Measurements from ENCODE around the gene KCNJ6.

KCNJ6 gene

DNA sequence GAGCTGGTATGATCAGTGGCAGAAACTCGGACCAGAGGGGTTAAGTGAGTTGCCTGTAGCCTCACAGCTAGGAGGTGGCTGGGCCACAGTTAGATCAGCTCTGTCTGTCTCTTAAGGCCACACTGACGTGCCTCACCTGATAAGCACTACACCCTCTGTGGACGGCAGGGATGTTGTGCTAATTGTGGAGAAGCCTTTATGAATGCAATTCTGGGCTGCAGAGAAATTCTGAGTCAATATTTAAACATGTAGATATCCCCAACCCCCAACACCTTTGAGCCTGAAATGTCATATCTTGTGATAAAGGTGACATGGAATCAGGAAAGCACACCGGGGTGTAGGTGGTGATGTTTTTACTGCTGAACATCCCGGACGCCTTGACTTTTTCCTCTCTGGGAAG lies 88.3 kb downstream of the KCNJ6 start:
- DNase-seq (ENCODE audit: low read depth in 4 of 4, low spot score in 1 of 4), result no peak

DNA sequence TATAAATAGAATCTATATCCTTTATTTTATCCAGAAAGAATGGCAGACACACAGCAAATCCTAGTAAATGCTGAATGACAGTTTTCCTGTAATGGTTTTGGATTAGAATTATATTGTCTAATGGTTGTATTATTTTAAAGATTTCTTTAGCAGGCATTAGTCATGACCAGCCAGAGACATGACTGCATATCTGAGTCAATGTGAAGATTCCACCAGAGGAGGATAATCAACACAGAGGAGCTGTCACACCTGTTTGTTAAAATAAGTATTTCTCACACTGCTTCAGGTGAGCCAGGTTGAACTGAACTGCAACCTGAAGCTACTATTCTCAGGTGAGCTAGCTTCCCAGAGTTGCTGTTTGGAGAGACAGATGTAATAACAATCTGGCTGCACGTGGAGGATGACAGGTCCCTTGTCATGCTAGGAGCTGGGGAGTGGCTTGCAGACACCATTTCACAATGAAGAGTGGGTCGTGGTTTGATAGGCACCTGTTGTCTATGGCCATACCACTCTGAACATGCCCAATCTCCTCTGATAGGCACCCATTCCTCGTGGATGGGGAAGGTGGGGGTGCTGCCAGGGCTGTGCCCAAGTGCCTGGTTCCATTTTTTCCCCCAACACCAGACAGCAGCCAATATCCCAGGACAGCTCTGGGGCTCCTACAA lies 94.3 kb downstream of the KCNJ6 start:
- no peak for DNase-seq (ENCODE audit: low read depth in 4 of 4, low spot score in 1 of 4)

DNA sequence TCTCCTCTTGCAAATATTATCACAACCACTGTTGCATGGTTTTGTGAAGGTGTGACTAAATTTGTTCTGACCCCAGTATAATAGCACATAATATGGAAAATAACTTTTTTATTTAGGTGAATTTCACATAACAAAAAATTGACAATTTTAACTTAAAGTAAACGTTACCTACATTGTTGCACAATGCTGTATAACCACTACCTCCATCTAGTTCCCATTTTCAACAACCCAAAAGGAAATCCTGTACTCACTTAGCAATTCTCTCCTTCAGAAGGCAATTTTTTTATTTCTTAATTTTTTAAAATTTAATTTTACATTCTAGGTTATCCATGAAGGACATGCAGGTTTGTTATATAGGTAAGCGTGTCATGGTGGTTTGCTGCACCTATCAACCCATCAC lies 95.2 kb downstream of the KCNJ6 start:
- DNase-seq (ENCODE audit: low read depth in 4 of 4, low spot score in 1 of 4), result no peak

DNA sequence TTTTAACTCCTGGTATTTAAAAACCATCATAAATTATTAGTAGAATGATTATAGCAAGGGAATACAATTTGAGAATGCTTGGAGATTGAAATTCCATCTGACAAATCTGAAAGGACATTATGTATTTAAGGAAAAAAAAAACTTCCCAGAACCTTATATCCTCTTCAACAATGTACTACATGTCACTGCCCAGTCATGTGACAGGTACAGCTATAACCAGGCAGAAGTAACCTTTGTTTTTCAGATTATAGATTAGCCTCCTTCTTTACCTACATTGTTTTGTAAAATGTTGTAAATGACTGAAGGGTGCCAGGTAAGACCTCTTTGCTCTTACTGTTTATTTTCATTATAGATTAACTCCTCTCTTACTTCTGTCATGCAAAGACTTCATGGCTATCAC lies 96.9 kb downstream of the KCNJ6 start:
- DNase-seq (ENCODE audit: low read depth in 4 of 4, low spot score in 1 of 4), result no peak

DNA sequence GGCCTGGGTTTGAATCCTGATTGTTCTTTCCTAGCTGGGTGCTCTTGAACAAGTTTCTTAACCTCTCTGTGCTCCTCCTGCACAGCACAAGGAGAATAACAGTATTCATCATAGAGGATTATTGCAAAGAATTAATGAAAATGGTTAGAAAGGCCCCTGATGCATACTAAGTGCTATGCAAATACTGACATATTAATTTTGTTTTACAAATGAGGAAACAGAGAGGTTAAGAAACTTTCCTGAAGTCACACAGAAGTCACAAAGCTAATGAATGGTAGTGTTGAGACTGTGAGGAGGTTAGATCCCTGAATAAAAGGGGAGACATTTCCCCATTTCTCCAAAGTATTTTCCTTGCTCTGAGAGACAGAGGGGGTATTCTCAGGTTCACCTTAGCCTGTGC lies 99.0 kb downstream of the KCNJ6 start:
- DNase-seq (ENCODE audit: low read depth in 4 of 4, low spot score in 1 of 4), result no peak

DNA sequence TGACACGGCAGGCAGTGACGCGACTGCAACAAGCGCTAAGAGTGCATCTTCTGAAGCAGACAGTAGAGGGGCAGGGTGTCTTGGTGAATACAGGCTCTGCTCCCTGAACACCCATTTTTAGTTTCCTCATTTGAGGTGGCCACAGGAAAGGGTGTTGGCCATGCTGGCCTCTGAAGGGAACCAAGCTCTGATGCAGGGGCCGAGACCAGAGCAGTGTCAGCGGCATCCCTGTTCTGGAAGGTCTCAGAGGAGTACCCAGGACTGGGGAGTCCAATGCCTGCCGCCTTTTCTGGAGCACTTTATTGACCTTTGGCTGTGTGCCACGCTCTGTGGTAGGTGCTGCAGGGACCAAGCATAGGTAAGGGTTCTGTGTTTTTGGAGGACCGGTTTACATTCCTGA lies 100.4 kb downstream of the KCNJ6 start:
- DNase-seq (ENCODE audit: low read depth in 4 of 4, low spot score in 1 of 4), result no peak

DNA sequence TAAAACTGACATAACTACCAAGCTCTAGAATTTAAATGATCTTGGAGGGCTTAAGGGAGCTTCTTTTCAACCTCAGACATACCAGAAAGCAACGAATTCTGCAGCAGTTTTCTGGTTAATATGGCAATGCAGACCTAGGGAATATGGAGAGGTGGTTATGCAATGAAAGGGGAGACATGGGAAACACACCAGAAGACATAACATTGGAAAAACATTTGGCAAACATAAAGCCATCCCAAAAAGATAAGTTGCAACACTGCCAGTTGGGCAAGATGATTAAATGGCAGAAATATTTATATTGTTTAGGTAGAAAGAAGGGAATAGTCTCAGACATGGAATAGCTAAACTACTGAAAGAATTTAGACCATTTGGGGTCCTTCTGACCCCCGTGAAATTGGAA lies 104.5 kb downstream of the KCNJ6 start:
- DNase-seq (ENCODE audit: low read depth in 4 of 4, low spot score in 1 of 4), result no peak

DNA sequence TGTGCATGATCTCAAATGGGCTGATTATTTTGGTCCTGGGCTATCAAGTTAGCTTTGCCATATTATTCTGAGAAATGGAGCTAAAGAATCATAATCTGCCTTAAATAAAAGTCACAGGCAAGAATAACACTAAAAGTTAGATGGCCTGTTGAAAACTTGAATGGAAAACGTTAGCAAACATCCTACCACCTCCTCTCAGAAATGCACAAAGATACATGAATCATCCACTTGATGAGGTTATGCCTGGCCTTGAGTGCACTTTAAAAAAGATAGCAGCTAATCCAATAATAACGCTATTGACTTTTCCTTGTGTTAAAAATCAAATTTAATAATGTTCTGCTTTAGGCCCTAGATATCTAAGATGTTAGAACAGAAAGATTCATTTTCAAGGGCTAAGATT lies 108.0 kb downstream of the KCNJ6 start:
- no peak for DNase-seq (ENCODE audit: low read depth in 4 of 4, low spot score in 1 of 4)

DNA sequence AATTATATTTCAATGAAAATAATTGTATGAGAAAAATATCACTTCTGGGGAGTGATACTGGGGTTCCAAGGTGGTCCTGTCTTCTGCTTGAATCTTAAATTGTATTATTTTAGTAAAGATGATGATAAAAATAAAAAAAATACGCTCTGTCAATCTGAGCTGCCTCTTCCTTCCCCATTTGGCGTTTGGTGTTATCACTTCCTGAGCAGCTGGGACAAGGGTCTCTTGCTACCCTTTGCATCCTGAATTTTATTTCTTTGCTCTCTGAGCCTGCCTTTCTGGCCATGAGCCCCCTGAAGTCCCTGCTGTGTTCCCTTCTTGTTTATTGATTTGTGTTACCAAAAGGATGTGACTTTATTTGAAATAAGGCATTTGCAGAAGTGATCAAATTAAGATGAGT lies 111.0 kb downstream of the KCNJ6 start:
- DNase-seq (ENCODE audit: low read depth in 4 of 4, low spot score in 1 of 4), result no peak

DNA sequence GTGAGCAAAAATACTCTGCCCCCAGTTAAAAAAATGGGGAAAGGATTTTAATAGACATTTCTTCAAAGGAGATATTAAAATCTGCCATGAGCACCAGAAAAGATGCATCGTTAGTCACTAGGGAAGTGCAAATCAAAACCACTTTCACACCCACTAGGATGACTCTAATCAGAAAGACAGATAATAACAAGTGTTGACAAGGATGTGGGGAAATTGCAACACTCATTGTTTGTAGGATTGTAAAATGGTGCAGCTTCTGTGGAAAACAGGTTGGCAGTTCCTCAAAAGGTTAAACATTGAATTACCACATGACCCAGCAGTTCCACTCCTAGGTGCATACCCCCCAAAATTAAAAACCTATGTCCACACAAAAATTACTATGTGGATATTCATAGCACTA lies 112.3 kb downstream of the KCNJ6 start:
- no peak for DNase-seq (ENCODE audit: low read depth in 4 of 4, low spot score in 1 of 4)

DNA sequence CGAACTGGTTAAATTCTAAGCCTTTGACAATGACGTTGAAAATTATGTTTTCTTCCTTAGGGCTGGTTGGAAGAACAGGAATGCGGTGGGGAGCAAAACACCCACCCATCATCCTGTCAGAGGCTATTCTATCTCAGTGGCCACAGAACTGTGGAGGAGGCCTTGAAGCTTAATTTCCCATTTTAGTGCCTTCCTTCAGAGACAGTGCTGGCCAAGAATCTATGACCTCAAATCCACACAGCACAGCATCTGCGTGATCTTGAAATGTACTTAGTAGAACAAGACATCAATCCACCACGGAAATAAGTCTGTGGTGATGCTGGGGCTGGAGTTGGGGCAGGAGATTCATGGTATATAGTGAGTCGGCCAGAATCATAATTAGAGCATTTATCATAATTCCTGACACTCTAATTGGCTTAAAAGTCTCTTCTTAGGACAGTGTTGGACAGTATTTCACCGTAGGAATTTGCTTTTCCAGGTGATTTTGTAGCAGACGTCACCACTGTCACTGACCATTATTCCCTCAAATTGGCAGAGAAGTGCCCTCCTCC lies 113.1 kb downstream of the KCNJ6 start:
- DNase-seq (ENCODE audit: low read depth in 4 of 4, low spot score in 1 of 4), result no peak

DNA sequence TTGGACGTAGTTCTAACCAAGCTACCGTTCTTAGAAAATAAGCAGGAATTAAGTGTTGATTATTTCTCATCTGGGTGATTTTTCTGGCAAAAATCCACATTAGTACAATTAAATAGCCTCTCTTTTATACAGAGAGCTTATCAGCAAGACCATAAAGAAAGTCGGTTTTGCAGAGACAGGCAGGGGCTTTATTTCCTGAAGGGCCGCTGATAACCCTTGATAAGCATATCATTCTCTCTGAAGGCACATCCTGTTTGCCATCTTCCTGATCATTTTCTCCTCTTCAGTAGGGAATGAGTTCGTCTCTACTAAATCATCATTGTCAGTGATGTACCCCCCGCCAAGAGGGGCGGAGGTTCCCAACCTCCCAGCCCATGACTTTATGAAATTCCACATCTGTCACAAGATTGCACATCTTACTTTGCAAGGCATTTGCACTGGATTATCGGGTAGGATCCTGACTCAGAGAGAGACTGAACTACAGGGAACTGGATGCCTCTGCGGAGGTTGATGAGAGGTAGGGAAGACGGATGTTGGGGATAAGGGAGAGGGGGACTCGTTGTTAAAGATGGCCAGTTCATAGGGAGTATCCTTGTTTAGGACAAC lies 115.7 kb downstream of the KCNJ6 start:
- DNase-seq (ENCODE audit: low read depth in 4 of 4, low spot score in 1 of 4), result no peak

DNA sequence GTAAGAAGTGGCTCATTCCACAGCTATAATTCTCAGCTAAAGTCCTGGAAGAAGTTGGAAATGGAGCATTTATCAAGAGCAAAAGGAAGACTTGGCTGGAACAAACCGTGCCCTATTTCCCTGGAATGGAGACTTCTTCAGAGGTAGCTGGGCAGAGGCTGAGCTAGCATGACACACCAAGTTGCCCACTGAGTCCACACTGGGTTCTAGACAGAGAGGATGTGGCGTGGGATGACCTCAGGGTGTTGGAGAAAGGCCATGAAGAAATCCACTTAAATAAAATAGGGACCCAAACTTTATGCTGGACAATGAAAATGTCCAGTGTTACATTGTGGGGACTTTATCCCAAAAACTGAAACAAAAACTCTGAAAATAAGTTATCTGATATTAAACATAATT lies 116.2 kb downstream of the KCNJ6 start:
- no peak for DNase-seq (ENCODE audit: low read depth in 4 of 4, low spot score in 1 of 4)

DNA sequence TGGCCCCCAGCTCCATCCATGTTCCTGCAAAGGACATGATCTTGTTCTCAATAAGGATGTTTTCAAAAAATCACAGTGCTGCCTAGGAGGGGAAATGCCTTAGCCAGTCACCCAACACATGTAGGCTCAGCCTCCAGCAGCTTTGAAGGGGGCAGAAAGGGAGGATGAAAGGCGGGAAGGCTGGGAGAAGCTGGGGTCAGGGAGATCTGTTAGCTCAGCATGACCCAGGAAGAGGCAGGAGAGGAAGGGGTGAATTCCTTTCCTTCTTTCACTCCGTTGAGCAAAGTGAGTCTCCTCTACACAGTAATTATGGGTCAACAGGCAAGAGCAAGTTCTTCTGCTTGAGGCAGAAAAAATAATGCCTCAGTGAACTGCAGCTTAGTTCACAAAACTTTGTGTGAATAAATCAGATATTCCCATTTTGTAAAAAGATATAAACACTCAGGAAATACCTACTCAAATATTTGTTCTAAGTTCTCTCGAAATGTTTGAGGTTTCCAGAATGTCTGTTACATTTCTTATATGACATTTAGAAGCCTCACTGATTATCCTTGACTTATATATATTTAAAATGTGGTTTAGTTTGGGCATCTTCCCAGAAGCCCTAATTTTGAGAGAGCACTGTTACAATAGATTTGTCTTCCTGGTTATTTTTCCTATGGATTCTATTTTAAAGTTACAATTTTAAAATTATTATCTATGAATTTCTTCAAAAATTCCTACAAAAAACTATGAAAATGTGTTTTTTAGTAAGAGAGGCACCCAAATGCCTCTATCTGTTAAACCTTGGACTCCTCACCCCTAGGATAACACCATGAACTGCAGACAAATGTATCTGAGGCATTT lies 116.8 kb downstream of the KCNJ6 start:
- DNase-seq (ENCODE audit: low read depth in 4 of 4, low spot score in 1 of 4), result no peak

DNA sequence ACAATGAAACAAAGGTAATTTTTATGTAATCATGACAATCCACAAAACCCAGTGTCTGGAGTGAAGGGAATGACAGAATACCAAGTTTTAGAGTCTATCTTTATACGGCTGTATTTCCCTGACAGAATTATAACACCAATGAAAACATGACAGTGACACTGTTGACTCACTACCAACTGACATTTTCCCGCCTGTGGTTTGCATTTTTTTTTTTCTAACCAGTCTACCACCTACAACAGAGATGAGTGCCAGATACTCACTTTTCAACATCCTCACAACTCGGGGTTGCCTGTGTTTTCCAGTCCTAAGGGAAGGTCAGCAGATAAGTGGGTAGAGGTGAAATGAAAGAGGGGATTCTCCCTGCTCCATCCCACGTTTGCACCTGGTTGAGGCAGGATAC lies 118.9 kb downstream of the KCNJ6 start:
- DNase-seq (ENCODE audit: low read depth in 4 of 4, low spot score in 1 of 4), result no peak

DNA sequence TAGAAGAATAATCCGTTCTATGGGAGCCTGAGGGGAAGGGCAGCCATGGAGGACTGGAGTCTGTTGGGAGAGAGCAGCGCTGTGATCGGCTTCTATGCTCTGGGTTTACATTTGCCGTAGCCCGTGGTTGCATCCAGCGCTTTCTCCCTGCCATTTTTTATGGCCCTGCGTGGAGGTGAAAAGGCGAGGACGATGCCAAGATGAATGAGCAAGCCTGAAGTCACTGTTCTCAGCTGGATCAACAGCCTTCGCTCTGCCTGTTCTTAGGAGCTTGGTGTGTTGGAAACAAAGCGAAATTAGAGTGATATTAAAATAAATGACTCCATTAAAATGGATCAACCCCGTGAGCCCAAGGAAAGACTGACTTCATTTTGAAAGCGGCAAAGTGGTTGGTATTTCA lies 120.2 kb downstream of the KCNJ6 start:
- no peak for DNase-seq (ENCODE audit: low read depth in 4 of 4, low spot score in 1 of 4)

DNA sequence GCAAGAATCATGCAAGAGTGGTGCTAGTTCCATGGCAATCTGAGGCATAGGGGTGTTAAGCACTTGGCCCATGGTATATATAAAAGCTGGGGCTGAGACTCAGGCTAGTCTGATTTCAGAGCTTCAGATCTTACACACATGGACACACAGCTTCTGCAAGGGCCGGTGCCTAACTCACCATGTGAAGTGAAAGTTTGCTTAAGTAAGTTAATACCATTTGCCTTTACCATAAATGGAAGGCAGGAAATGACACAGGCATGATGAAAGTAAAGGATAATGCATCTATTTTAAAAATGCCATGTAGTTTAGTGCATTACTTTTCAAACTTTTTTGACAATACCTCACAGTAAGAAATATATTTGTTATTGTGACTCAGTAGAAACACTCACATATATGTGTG lies 122.6 kb downstream of the KCNJ6 start:
- no peak for DNase-seq (ENCODE audit: low read depth in 4 of 4, low spot score in 1 of 4)

DNA sequence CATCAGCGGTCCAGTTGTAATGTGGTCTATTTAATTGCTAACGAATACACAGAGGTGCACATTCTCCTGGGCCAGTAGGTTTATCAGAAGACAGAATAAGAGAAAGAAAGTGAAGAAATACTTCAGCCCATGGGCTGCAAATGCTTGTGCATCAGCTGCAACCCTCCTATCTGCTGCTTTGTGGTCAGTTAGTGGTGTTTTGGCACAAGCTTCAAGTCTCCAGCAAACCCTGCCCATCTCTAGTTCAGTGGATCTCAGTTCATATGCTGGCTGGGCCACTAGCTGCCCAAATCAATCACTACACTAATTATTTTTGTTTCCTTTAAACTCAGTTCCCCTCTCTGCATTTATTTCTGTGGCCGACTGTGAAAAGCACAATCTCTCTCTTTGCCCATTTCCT lies 124.2 kb downstream of the KCNJ6 start:
- DNase-seq (ENCODE audit: low read depth in 4 of 4, low spot score in 1 of 4), result no peak

DNA sequence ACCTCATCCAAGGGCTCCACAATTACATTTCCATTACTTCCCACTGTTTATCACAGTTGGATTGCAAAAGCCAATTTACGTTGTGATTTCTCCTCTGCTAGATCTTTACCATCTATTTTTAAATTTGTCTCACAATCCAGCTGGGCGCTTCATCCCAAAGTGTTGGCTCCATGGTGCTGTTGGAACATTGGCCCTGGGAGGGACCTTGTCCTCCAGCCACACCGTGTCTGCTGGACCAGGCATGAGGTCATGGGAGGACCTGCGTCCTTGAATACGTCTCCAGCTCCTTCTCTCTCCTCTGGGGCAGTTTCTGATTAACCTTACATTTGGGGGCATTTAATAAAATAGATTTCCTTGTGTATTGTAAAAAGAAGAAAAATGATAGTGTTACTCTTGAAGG lies 125.4 kb downstream of the KCNJ6 start:
- DNase-seq (ENCODE audit: low read depth in 4 of 4, low spot score in 1 of 4), result no peak

DNA sequence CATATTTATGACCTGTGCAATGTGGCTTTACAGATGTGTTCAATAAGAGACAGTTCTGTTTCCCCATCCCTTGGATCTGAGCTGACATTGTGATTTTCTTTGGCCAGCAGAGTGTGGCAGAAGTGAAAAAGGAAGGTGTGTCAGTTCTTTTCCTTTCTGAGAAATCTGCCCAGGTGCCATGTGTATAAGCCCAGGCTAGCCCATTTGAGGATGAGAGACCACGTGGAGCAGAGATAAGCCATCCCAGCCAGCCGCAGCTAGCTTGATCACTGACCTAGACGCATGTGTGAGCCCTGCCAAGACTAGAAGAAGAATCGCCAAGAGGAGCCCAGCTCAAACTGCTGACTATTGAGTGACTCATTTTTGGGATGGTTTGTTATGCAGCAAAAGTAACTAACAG lies 127.8 kb downstream of the KCNJ6 start:
- DNase-seq (ENCODE audit: low read depth in 4 of 4, low spot score in 1 of 4), result no peak

DNA sequence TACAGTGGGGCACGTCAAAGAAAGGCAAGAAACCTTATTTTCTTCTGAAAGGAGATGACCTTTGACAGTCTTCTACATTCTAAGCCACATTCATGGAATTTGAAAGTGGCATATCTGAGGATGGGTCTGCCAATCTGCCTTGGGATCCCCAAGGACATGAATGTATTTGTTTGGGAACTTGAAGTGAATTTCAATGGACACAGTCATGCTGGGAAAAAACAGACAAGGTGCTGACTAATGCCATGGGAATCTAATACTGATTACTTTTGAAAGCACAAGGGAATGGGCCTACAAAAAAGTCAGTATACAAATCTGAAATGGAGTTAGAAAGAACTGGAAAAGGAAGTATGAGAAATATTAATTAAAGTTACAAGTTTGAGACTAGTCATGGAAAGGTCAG lies 128.8 kb downstream of the KCNJ6 start:
- DNase-seq (ENCODE audit: low read depth in 4 of 4, low spot score in 1 of 4), result no peak

DNA sequence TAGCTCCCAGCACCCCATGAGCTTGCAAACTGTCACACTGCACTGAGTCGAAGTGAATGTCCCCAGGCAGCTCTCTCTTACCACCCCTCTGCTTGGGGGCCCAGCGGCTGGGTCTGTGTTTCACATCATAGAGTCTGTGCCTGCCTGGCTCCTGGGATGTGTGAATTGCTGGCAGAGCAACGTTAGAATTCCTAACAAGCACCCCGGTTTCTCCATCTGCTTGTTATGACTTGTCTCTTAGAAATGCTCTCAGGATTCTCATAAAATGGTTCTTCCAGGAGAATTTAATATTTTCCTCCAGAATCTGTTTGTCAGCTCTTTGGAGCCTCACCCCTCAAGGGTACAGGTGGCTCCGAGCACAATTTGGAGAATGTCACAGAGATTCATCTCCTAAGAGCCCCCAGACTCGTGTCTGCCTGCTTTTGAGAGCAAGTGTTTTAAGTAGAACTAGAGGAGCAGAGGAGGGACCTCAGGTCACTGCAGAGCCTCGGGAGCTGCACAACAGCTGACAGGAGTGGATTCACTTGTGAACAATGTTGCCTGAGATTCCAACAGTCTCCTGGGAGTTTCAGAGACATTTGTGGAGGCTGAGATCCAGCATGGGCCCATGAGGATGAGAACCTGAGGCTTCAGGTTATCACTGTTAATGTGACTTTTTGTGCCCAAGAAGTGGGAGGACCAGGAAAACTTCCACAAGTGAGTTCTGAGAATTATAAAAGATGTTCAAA lies 131.5 kb downstream of the KCNJ6 start:
- no peak for DNase-seq (ENCODE audit: low read depth in 4 of 4, low spot score in 1 of 4)
